H1 (cell line): ENCODE results near the gene GMPPA. TPM values are rescaled to one million over a fixed set of nuclear protein-coding genes. Genes with fewer than 3 reads are reported as not detected.

Source experiments
- CTCF ChIA-PET: fragments of 300-600 bp; sonication (Branson Sonifier 250); formaldehyde crosslinking; loops from one replicate; lab custom pipeline; 2021; ENCODE audit not compliant: partially characterized antibody; lab: Charles Lee
- POLR2A ChIA-PET: fragments of 300-600 bp; sonication (Branson Sonifier 250); formaldehyde crosslinking; loops from one replicate; lab custom pipeline; 2021; ENCODE audit warnings: inconsistent platforms; ENCODE audit not compliant: partially characterized antibody; lab: Charles Lee
- DNase-seq, 2 experiments: peaks; one replicate each; pipeline versions ENCODE4 v3.0.0 to v3.0.0-alpha.2; 2010 to 2022; ENCODE audit warnings: low spot score in 2 of 2, low read depth in 1 of 2, mixed read lengths in 1 of 2
- FAIRE-seq: peaks from 2 replicates; lab custom pipeline; 2011; peaks lifted over from hg19 to GRCh38; lab: Jason Lieb, UNC
- H2AFZ ChIP-seq: 2 replicates; pipeline ENCODE4 v1.8.1; 2012; ENCODE audit warnings: low read length, inconsistent platforms
- H2AK5ac ChIP-seq: 2 replicates; pipeline ENCODE4 v1.6.1; 2013; ENCODE audit warnings: low read depth, low read length
- H2BK120ac ChIP-seq: replicated peaks from 2 replicates; pipeline ENCODE3; 2013; ENCODE audit warnings: low read depth, low read length, inconsistent platforms
- H2BK12ac ChIP-seq: 2 replicates; pipeline ENCODE4 v1.6.1; 2013; ENCODE audit warnings: low read depth, low read length
- H2BK15ac ChIP-seq: 2 replicates; pipeline ENCODE4 v1.6.1; 2013; ENCODE audit warnings: low read length
- H2BK20ac ChIP-seq: 2 replicates; pipeline ENCODE4 v1.6.1; 2013; ENCODE audit warnings: low read length
- H2BK5ac ChIP-seq: 2 replicates; pipeline ENCODE4 v1.6.1; 2013; ENCODE audit warnings: low read depth, low read length
- H3K14ac ChIP-seq: 2 replicates; pipeline ENCODE4 v1.6.1; 2013; ENCODE audit warnings: inconsistent platforms; ENCODE audit not compliant: insufficient read length
- H3K18ac ChIP-seq: 2 replicates; pipeline ENCODE4 v1.6.1; 2013; ENCODE audit warnings: low read length; ENCODE audit errors: extremely low read depth
- H3K23ac ChIP-seq: 2 replicates; pipeline ENCODE4 v1.6.1; 2013; ENCODE audit warnings: inconsistent platforms; ENCODE audit not compliant: insufficient read length
- H3K23me2 ChIP-seq: 2 replicates; pipeline ENCODE4 v1.6.1; 2013; ENCODE audit warnings: low read depth, low read length
- H3K27ac ChIP-seq: 2 replicates; pipeline ENCODE4 v1.6.1; 2011; ENCODE audit warnings: low read depth, low read length, inconsistent platforms
- H3K27me3 ChIP-seq, 4 experiments: replicated peaks in 1 of 4; 1 replicate in 1 of 4; 2 replicates in 3 of 4; pipeline versions ENCODE4 v1.6.1 to v1.8.1; 2011 to 2013; ENCODE audit warnings: low read length in 3 of 4, mild to moderate bottlenecking in 3 of 4, inconsistent platforms in 2 of 4, mixed read lengths in 2 of 4, moderate library complexity in 1 of 4; ENCODE audit not compliant: control insufficient read depth in 3 of 4, insufficient read depth in 3 of 4; ENCODE audit errors: extremely low read depth in 1 of 4
- H3K36me3 ChIP-seq, 4 experiments: 2 replicates each; pipeline versions ENCODE4 v1.6.1 to v1.8.1; 2011 to 2013; ENCODE audit warnings: mild to moderate bottlenecking in 4 of 4, low read length in 3 of 4, moderate library complexity in 2 of 4, control low read depth in 1 of 4, inconsistent platforms in 1 of 4; ENCODE audit not compliant: insufficient read depth in 4 of 4, control insufficient read depth in 2 of 4
- H3K4ac ChIP-seq: replicated peaks from 2 replicates; pipeline ENCODE3; 2013; ENCODE audit warnings: low read length, low read depth, mixed read lengths, inconsistent platforms; ENCODE audit not compliant: insufficient read length
- H3K4me1 ChIP-seq, 4 experiments: replicated peaks in 1 of 4; 1 replicate in 1 of 4; 2 replicates in 3 of 4; pipeline versions ENCODE4 v1.6.1 to v1.8.1; 2011 to 2013; ENCODE audit warnings: low read length in 3 of 4, inconsistent platforms in 2 of 4, mixed read lengths in 1 of 4; ENCODE audit not compliant: insufficient read depth in 4 of 4, control insufficient read depth in 3 of 4
- H3K4me2 ChIP-seq, 2 experiments: 2 replicates each; pipeline versions ENCODE4 v1.6.1 to v1.8.1; 2011 to 2013; ENCODE audit warnings: low read depth in 2 of 2, low read length in 2 of 2, control low read depth in 1 of 2, inconsistent platforms in 1 of 2, mild to moderate bottlenecking in 1 of 2; ENCODE audit not compliant: insufficient read depth in 1 of 2
- H3K4me3 ChIP-seq, 4 experiments: fragments of 200-600, 300-600 bp in 1 of 4; sonication (generic), shearing (Covaris generic), sonication (Bioruptor Twin) in 1 of 4; 2 replicates each; pipeline versions ENCODE4 v1.5.1 to v1.8.1; 2011 to 2016; ENCODE audit warnings: low read length in 4 of 4, low read depth in 3 of 4, control low read depth in 2 of 4, inconsistent platforms in 2 of 4, mild to moderate bottlenecking in 2 of 4, mixed read lengths in 1 of 4, moderate library complexity in 1 of 4; ENCODE audit not compliant: insufficient read depth in 2 of 4; ENCODE audit errors: extremely low read depth in 1 of 4
- H3K56ac ChIP-seq: replicated peaks from 2 replicates; pipeline ENCODE3; 2013; ENCODE audit warnings: low read depth, mild to moderate bottlenecking, mixed read lengths, low read length, inconsistent platforms; ENCODE audit not compliant: insufficient read length
- H3K79me1 ChIP-seq: 2 replicates; pipeline ENCODE4 v1.6.1; 2013; ENCODE audit warnings: low read depth, low read length, control low read depth
- H3K79me2 ChIP-seq, 2 experiments: 2 replicates each; pipeline versions ENCODE4 v1.6.1 to v1.8.1; 2012 to 2013; ENCODE audit warnings: low read length in 2 of 2, mild to moderate bottlenecking in 2 of 2, inconsistent platforms in 1 of 2; ENCODE audit not compliant: insufficient read depth in 2 of 2, control insufficient read depth in 1 of 2
- H3K9ac ChIP-seq, 4 experiments: replicated peaks in 1 of 4; 1 replicate in 1 of 4; 2 replicates in 3 of 4; pipeline versions ENCODE4 v1.6.1 to v1.8.1; 2011 to 2013; ENCODE audit warnings: low read depth in 3 of 4, low read length in 3 of 4, control low read depth in 2 of 4, mild to moderate bottlenecking in 2 of 4, moderate library complexity in 2 of 4, inconsistent platforms in 1 of 4; ENCODE audit errors: extremely low read depth in 1 of 4
- H3K9me3 ChIP-seq, 2 experiments: 2 replicates each; pipeline versions ENCODE4 v1.6.1 to v1.8.1; 2012 to 2013; ENCODE audit warnings: mild to moderate bottlenecking in 2 of 2, moderate library complexity in 2 of 2, control low read depth in 1 of 2, inconsistent platforms in 1 of 2, low read depth in 1 of 2, low read length in 1 of 2, mixed read lengths in 1 of 2; ENCODE audit not compliant: insufficient read depth in 2 of 2
- H4K20me1 ChIP-seq, 2 experiments: replicated peaks in 1 of 2; 2 replicates each; pipeline versions ENCODE3 to v1.8.1; 2011 to 2013; ENCODE audit warnings: inconsistent platforms in 2 of 2, low read length in 2 of 2, mild to moderate bottlenecking in 1 of 2; ENCODE audit not compliant: insufficient read depth in 2 of 2, control insufficient read depth in 1 of 2
- H4K5ac ChIP-seq: 2 replicates; pipeline ENCODE4 v1.6.1; 2013; ENCODE audit warnings: low read length, low read depth, mixed read lengths, inconsistent platforms; ENCODE audit not compliant: insufficient read length
- H4K8ac ChIP-seq: 2 replicates; pipeline ENCODE4 v1.8.0; 2013; ENCODE audit warnings: mild to moderate bottlenecking, moderate library complexity, low read length, inconsistent platforms; ENCODE audit not compliant: insufficient read depth; ENCODE audit errors: extremely low read depth
- H4K91ac ChIP-seq: replicated peaks from 2 replicates; pipeline ENCODE3; 2013; ENCODE audit warnings: low read length, mixed read lengths, inconsistent platforms; ENCODE audit not compliant: insufficient read length
- ATF3 ChIP-seq: IDR thresholded peaks from 2 replicates; pipeline ENCODE4 v1.6.1; 2011; ENCODE audit warnings: low read depth, mild to moderate bottlenecking, low read length; ENCODE audit not compliant: insufficient read depth
- BCL11A ChIP-seq, 2 experiments: IDR thresholded peaks; one replicate each; pipeline ENCODE4 v1.6.1; 2011; ENCODE audit warnings: low read depth in 2 of 2, low read length in 2 of 2, mild to moderate bottlenecking in 2 of 2
- EGR1 ChIP-seq: IDR thresholded peaks from 2 replicates; pipeline ENCODE4 v1.6.1; 2011; ENCODE audit warnings: low read depth, low read length, borderline replicate concordance
- HDAC6 ChIP-seq: IDR thresholded peaks from one replicate; pipeline ENCODE4 v1.7.1; 2012; ENCODE audit warnings: low read depth, mild to moderate bottlenecking, inconsistent platforms, low read length, moderate library complexity
- JUN ChIP-seq: IDR thresholded peaks from 2 replicates; pipeline ENCODE4 v1.6.1; 2011; ENCODE audit warnings: low read depth, mild to moderate bottlenecking, improper control_type of control experiment, low read length
- MAFK ChIP-seq: IDR thresholded peaks from 2 replicates; pipeline ENCODE4 v1.6.1; 2012; ENCODE audit warnings: low read depth, mild to moderate bottlenecking, improper control_type of control experiment, low read length
- MAX ChIP-seq: IDR thresholded peaks from 2 replicates; pipeline ENCODE4 v1.6.1; 2012; ENCODE audit warnings: inconsistent platforms
- SAP30 ChIP-seq: fragments of 300-600 bp; sonication (generic); IDR thresholded peaks from 2 replicates; pipeline ENCODE4 v1.7.1; 2012; ENCODE audit warnings: low read length, moderate library complexity, mild to moderate bottlenecking, inconsistent platforms; ENCODE audit not compliant: insufficient read depth, insufficient replicate concordance
- SIN3A ChIP-seq, 2 experiments: IDR thresholded peaks in 1 of 2; conservative IDR thresholded peaks in 1 of 2; 2 replicates each; pipeline ENCODE4 v1.6.1; 2011 to 2012; ENCODE audit warnings: low read length in 2 of 2, improper control_type of control experiment in 1 of 2, low read depth in 1 of 2, mild to moderate bottlenecking in 1 of 2
- SIX5 ChIP-seq: IDR thresholded peaks from 2 replicates; pipeline ENCODE4 v1.6.1; 2011; ENCODE audit warnings: mild to moderate bottlenecking, low read depth, low read length
- SP2 ChIP-seq: IDR thresholded peaks from 2 replicates; pipeline ENCODE4 v1.6.1; 2012; ENCODE audit warnings: mild to moderate bottlenecking, low read length, inconsistent platforms
- SUZ12 ChIP-seq: fragments of 200-600 bp; sonication (generic); IDR thresholded peaks from 2 replicates; pipeline ENCODE4 v1.6.1; 2012; ENCODE audit warnings: mild to moderate bottlenecking, inconsistent platforms, low read length, moderate library complexity, mixed read lengths
- TAF1 ChIP-seq: IDR thresholded peaks from 2 replicates; pipeline ENCODE4 v1.6.1; 2011; ENCODE audit warnings: mild to moderate bottlenecking, low read depth, low read length
- WGBS, 2 experiments: shearing (Covaris generic) in 1 of 2; methylation state at CpG; one replicate each; pipeline versions ENCODE4 v1.1.6 to v1.1.7; 2013 to 2015; ENCODE audit warnings: low lambda C conversion rate in 2 of 2, mixed read lengths in 2 of 2, inconsistent platforms in 1 of 2, low coverage in 1 of 2, missing lambda C conversion rate in 1 of 2; ENCODE audit not compliant: insufficient replicate concordance in 2 of 2, insufficient coverage in 1 of 2, insufficient read length in 1 of 2; ENCODE audit errors: extremely low coverage in 1 of 2, missing lambda C conversion rate in 1 of 2; 5-methylcytosine and 5-hydroxymethylcytosine counted together
- polyA plus RNA-seq, 7 experiments: library from polyadenylated mRNA; depleted of rRNA in 3 of 7; stranded (reverse) in 5 of 7; unstranded in 2 of 7; fragments of >200 nt in 5 of 7; fragments of 200-250 nt in 2 of 7; gene quantifications; 1 replicate in 5 of 7; 2 replicates in 1 of 7; 4 replicates in 1 of 7; pipeline versions ENCODE4 v1.2.1 to v1.2.3, GENCODE V29; 2011 to 2013; ENCODE audit warnings: missing spikeins in 2 of 7, mixed read lengths in 2 of 7
- total RNA-seq: library from RNA; stranded (reverse); fragmentation: NEBNext Ultra II Directional; extraction: Animal tissue kit (Norgen Biotek cat#: 25700); gene quantifications from 2 replicates; pipeline ENCODE4 v1.2.1, GENCODE V29; 2021

GMPPA gene
- total and polyA plus RNA-seq, 2 of the 8 experiments (the other 6 are each of a cell fraction or from before 2014, with no cell fraction given), result 34.3 to 98.8 TPM

GRCh38 chr2:219555956-219556355, 57.3 kb downstream of the GMPPA start:
- H3K4me3 ChIP-seq, result no peak overlapping the region
- no peak overlapping the region for H2BK20ac ChIP-seq
- ChIA-PET POLR2A (interaction anchor here (0.8 to 17.5 kb wide), 4 partner anchors 12 to 41 kb away, joined by 4 to 293 read pairs (median 18); partner anchors contain the start of genes CHPF, INHA, OBSL1 and TMEM198), CTCF (interaction anchor here (0.9 to 19.7 kb wide), 7 partner anchors 11 to 152 kb away, joined by 3 to 293 read pairs (median 7); partner anchors contain the start of genes CHPF, STK11IP and TMEM198)
- no peaks in the 10 kb centered on the region for H3K79me1 ChIP-seq
- no peaks in the 10 kb centered on the region for H3K9me3 ChIP-seq
- H3K4ac ChIP-seq, result no peak overlapping the region
- peak overlapping the region; percentile 82; the same call in 1 of the 2 replicates for H4K8ac ChIP-seq
- no peak overlapping the region for H3K56ac ChIP-seq
- H2AFZ ChIP-seq, result no peak overlapping the region
- H2BK15ac ChIP-seq, result no peak overlapping the region
- H3K4me2 ChIP-seq, result no peak overlapping the region
- DNase-seq (no peak), FAIRE-seq (no peak)
- 96% methylated on average over 19 of the region's 20 CpGs; no CpG with 5 or more reads in 1 of the 2 experiments for WGBS, 2 experiments
- H2BK12ac ChIP-seq, result no peak overlapping the region
- peaks cover 0 to 5% of the 10 kb centered on the region in 2 experiments for H4K20me1 ChIP-seq
- no peak overlapping the region for H3K18ac ChIP-seq
- H4K91ac ChIP-seq, result no peak overlapping the region
- peaks cover 17% of the 10 kb centered on the region; the same call in 1 of the 2 replicates for H3K23me2 ChIP-seq
- H3K36me3 ChIP-seq, result peaks cover 0 to 13% (median 0%) of the 10 kb centered on the region in 4 experiments; a peak in 3 of 8 replicates
- peaks cover 0 to 25% (median 14%) of the 10 kb centered on the region in 4 experiments; a peak in 6 of 7 replicates for H3K4me1 ChIP-seq
- H4K5ac ChIP-seq, result no peak overlapping the region
- H2BK5ac ChIP-seq, result no peak overlapping the region
- no peak overlapping the region for H3K9ac ChIP-seq
- no peak overlapping the region for H2BK120ac ChIP-seq
- no peaks in the 10 kb centered on the region for H3K79me2 ChIP-seq
- H3K23ac ChIP-seq, result no peak overlapping the region
- no peak overlapping the region for H3K27ac ChIP-seq
- peaks cover 0 to 14% (median 11%) of the 10 kb centered on the region in 4 experiments; a peak in 5 of 7 replicates for H3K27me3 ChIP-seq
- no peak overlapping the region for H3K14ac ChIP-seq
- H2AK5ac ChIP-seq, result no peak overlapping the region
- TF ChIP-seq MAX, result no peak
- no peak for TF ChIP-seq MAFK
- no peak for TF ChIP-seq BCL11A (IDR thresholded peaks at IDR 0.05; ENCODE audit: low read depth in 2 of 2, low read length in 2 of 2)
- TF ChIP-seq SIX5, result no peak
- TF ChIP-seq SIN3A (conservative IDR thresholded peaks at IDR 0.05 in 1 of 2, IDR thresholded peaks at IDR 0.05 in 1 of 2; ENCODE audit: low read depth in 1 of 2, low read length in 2 of 2), result no peak
- no peak for TF ChIP-seq SP2
- no peak for TF ChIP-seq TAF1
- TF ChIP-seq EGR1, result no peak
- no peak for TF ChIP-seq ATF3
- no peak for TF ChIP-seq HDAC6
- no peak for TF ChIP-seq SUZ12
- TF ChIP-seq SAP30, result no peak
- TF ChIP-seq JUN, result no peak
